Measurements from ENCODE around the gene PFDN2.
A peak's percentile ranks its signal among the peaks of the same experiment; 100 is the strongest.

The PFDN2 gene

DNA sequence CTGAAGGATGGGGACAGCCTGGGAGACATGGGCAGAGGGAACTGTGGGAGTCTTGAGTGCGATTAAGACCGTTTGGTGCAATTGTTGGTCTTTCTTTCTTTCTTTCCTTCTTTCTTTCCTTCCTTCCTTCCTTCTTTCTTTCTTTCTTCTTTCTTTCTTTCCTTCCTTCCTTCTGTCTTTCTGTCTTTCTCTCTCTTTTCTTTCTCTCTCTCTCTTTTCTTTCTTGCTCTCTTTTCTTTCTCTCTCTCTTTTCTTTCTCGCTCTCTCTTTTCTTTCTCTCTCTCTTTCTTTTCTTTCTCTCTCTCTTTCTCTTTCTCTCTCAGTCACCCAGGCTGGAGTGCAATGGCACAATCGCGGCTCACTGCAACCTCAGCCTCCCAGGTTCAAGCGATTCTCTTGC is 22.6 kb downstream of the PFDN2 start:
- TF ChIP-seq, protein P1, sequence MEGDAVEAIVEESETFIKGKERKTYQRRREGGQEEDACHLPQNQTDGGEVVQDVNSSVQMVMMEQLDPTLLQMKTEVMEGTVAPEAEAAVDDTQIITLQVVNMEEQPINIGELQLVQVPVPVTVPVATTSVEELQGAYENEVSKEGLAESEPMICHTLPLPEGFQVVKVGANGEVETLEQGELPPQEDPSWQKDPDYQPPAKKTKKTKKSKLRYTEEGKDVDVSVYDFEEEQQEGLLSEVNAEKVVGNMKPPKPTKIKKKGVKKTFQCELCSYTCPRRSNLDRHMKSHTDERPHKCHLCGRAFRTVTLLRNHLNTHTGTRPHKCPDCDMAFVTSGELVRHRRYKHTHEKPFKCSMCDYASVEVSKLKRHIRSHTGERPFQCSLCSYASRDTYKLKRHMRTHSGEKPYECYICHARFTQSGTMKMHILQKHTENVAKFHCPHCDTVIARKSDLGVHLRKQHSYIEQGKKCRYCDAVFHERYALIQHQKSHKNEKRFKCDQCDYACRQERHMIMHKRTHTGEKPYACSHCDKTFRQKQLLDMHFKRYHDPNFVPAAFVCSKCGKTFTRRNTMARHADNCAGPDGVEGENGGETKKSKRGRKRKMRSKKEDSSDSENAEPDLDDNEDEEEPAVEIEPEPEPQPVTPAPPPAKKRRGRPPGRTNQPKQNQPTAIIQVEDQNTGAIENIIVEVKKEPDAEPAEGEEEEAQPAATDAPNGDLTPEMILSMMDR (IDR thresholded peaks at IDR 0.05; ENCODE audit: extremely low read depth, insufficient read depth, missing control alignments): no peak
- no peak for DNase-seq (ENCODE audit: low spot score)
- in situ Hi-C loops (cut with MboI; ENCODE audit: low pct_unique_long_range_greater_than_20kb, low sequenced_read_pairs, unreplicated experiment): no loop called here

DNA sequence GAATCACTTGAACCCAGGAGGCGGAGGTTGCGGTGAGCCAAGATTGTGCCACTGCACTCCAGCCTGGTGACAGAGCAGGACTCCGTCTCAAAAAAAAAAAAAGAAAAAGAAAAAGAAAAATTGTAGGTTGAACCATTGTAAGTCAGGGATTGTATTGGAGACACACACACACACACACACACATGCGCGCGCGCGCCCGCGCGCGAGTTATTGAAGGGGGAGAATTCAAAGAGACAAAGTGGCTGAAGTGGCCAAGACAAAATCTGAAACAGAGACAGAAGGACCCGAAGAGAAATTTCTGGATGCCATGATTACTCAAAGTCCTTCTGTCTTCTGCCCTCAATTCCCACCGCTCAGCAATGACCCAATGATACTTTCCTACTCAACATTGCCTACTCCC is 23.4 kb downstream of the PFDN2 start:
- DNase-seq (ENCODE audit: low spot score): no peak
- in situ Hi-C loops (cut with MboI; ENCODE audit: low pct_unique_long_range_greater_than_20kb, low sequenced_read_pairs, unreplicated experiment): no loop called here
- TF ChIP-seq, protein P1 (IDR thresholded peaks at IDR 0.05; ENCODE audit: extremely low read depth, insufficient read depth, missing control alignments): no peak

DNA sequence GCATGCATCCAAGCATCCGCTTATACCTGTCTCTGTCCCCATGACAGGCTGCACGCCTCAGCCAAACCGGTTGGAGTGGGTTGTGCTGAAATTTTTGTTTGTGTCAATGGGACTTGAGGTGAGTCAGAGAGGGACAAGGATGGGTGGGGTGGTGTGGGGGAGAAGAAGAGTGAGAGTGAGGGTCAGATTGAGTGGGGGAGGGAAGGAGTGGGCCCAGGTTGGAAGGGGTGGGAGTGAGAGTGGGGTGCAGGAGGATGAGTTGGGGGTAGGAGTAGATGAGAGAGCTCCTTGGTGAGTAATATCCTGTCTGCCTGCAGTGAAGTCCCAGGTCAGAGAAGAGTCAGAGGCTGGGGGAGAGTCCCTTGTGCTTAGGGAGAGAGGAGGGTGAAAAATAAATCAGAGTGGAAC is 25.2 kb downstream of the PFDN2 start:
- DNase-seq (ENCODE audit: low spot score): peak; percentile 69
- TF ChIP-seq, protein P1 (IDR thresholded peaks at IDR 0.05; ENCODE audit: extremely low read depth, insufficient read depth, missing control alignments): no peak

DNA sequence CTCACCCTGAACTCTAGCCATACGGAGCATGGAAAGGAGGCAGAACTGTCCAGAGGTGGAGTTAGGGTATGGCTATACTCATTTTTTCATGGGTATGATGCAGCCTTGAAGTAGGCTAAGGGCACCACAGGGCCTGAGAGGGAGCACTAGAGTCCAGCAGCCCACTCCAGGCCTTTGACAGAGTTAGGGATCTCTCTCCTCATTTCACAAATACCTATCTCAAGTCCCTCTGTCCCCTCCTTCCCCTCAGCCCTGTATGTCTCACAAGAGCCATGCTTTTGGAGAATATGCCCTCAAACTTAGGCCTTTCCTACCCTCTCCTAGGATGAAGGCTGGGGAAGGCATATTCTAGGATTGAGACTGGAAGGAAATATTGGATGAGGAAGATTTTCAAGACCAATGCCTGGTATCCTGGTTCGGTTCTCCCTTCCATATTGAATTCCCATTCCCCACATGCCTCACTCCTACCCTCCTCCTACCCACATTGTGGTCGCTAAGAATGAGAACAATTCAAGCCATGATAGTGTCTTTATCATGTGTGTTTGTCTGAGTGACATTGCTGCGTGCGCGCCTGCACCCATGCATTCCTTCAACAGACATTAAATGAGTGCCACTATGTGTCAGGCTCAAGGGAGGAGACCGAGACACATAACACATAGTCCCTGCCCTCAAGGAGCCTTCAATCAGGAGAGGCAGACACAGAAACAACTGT is 25.9 kb downstream of the PFDN2 start:
- no peak for DNase-seq (ENCODE audit: low spot score)
- TF ChIP-seq, protein P1 (IDR thresholded peaks at IDR 0.05; ENCODE audit: extremely low read depth, insufficient read depth, missing control alignments): no peak
- in situ Hi-C loops (cut with MboI; ENCODE audit: low pct_unique_long_range_greater_than_20kb, low sequenced_read_pairs, unreplicated experiment): no loop called here

More for the DNA sequence above, 25.2 kb downstream of the PFDN2 start:
- in situ Hi-C loops (cut with MboI; ENCODE audit: low pct_unique_long_range_greater_than_20kb, low sequenced_read_pairs, unreplicated experiment): no loop called here

DNA sequence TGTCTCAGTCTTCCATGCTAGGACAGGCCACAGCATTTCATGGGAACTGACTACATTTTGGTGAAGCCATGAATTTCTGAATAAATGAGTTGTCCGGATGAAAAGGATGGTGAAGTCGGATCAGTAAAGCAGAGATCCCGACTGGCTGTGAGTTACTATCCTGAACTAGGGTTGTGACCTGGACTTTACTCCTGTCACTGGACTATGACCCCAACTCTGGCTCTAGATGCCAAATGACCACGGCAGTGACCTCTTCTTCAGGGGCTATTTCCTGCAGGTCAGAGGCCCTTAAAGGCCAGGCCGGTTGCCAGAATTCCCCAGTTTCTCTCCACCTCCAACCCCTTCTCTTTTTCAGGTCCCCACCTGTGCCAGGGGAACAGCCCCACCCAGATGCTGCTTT is 26.7 kb downstream of the PFDN2 start:
- in situ Hi-C loops (cut with MboI; ENCODE audit: low pct_unique_long_range_greater_than_20kb, low sequenced_read_pairs, unreplicated experiment): no loop called here
- no peak for DNase-seq (ENCODE audit: low spot score)
- TF ChIP-seq, protein P1 (IDR thresholded peaks at IDR 0.05; ENCODE audit: extremely low read depth, insufficient read depth, missing control alignments): no peak

DNA sequence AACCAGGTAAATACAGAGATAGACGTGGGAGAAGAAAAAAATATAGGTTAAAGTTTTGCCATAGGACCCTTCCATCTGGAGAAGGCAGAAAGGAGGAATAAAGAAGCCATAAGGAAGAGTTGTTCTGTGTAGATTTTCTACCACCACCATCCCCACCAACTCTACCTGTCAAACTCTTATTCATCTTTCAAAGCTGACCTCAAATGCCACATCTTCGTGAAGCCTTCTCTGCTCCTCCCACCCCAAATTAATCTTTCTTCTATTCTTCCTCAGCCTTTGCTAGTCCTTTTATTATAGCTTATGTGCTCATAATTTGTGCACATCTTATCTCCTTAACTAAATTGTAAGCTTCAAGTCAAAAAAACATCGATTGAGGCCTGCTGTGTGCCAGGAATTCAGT is 27.2 kb downstream of the PFDN2 start:
- TF ChIP-seq, protein P1 (IDR thresholded peaks at IDR 0.05; ENCODE audit: extremely low read depth, insufficient read depth, missing control alignments): no peak
- no peak for DNase-seq (ENCODE audit: low spot score)
- in situ Hi-C loops (cut with MboI; ENCODE audit: low pct_unique_long_range_greater_than_20kb, low sequenced_read_pairs, unreplicated experiment): no loop called here

All from GM13977 (cell line).